ENCODE results near the gene ARHGAP33.
A peak's percentile ranks its signal among the peaks of the same experiment; 100 is the strongest.

ARHGAP33 gene

GRCh38 chr19:35739275-35740107 lies 35.9 kb upstream of the ARHGAP33 start:
- no peak for DNase-seq

GRCh38 chr19:35740108-35740422 lies 35.3 kb upstream of the ARHGAP33 start:
- DNase-seq = no peak

- peak; percentile 78 for DNase-seq
Observed at GRCh38 chr19:35740423-35741202, 34.8 kb upstream of the ARHGAP33 start.

- no peak for DNase-seq
Observed at GRCh38 chr19:35741203-35741515, 34.2 kb upstream of the ARHGAP33 start.

- no peak for DNase-seq
Observed at GRCh38 chr19:35742121-35742724, 33.1 kb upstream of the ARHGAP33 start, which contains the start of gene IGFLR1. Gene IGFLR1 (minus strand): TSS chr19:35742452. CDS start chr19:35741180, 1,272 bp downstream.

- DNase-seq = no peak
Observed at GRCh38 chr19:35743640-35744429, 31.5 kb upstream of the ARHGAP33 start.

- peak; percentile 61 for DNase-seq
Observed at GRCh38 chr19:35744430-35745327, 30.7 kb upstream of the ARHGAP33 start.

- peak; percentile 77 for DNase-seq
Observed at GRCh38 chr19:35745328-35746086, 29.9 kb upstream of the ARHGAP33 start, which contains the start of the genes PSENEN and U2AF1L4. Gene PSENEN (plus strand): TSS chr19:35745651. CDS start chr19:35745931, 280 bp downstream. Gene U2AF1L4 (minus strand): TSS chr19:35745418. CDS start chr19:35745391, 27 bp downstream.

- no peak for DNase-seq
Observed at GRCh38 chr19:35746087-35746462, 29.3 kb upstream of the ARHGAP33 start.

- DNase-seq = no peak
Observed at GRCh38 chr19:35746531-35746930, 28.8 kb upstream of the ARHGAP33 start.

GRCh38 chr19:35748106-35749020 lies 27.0 kb upstream of the ARHGAP33 start, which contains the start of gene LIN37:
Gene LIN37 (plus strand): TSS chr19:35748576. CDS start chr19:35748725, 149 bp downstream.
- peak; percentile 94 for DNase-seq

GRCh38 chr19:35750167-35750566 lies 25.2 kb upstream of the ARHGAP33 start:
- no peak for DNase-seq

- no peak for DNase-seq
Observed at GRCh38 chr19:35751839-35752745, 23.3 kb upstream of the ARHGAP33 start.

- no peak for DNase-seq
Observed at GRCh38 chr19:35752746-35753350, 22.5 kb upstream of the ARHGAP33 start.

- DNase-seq = no peak
Observed at GRCh38 chr19:35753634-35754369, 21.6 kb upstream of the ARHGAP33 start.

GRCh38 chr19:35754370-35755130 lies 20.8 kb upstream of the ARHGAP33 start:
- DNase-seq = no peak

- no peak for DNase-seq
Observed at GRCh38 chr19:35755131-35755549, 20.2 kb upstream of the ARHGAP33 start.

All from SIG-M5 (cell line).